ENCODE measurements around the gene BRIP1. TPM values are rescaled to one million over a fixed set of nuclear protein-coding genes. Genes with fewer than 3 reads are reported as not detected.
"Not testable (repeated sequence)": the region's sequence is repeated elsewhere in the genome, so short reads cannot be mapped to it uniquely, and the experiment has no call there.

BRIP1 gene
- total and polyA plus RNA-seq, 2 donors (not counting 3 experiments of a cell fraction or from before 2014, with no cell fraction given), result 1.8 to 12.1 TPM

DNA sequence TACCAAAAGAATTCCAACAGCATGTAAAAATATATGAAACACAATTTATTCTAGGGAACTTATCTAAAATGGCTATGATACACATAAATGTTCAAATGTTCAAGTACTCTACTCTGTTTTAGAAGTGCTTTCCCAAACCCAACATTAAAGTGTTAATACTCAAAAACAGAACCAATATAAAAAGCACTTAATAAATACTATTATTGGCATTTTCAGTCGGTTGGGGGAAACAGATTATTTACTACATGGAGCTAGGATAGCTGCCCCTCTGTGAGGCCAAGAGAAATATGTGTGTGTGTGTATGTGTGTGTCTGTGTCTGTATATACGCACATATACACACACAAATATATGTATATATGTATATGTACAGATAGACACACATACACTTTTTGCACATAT is 32.1 kb upstream of the BRIP1 start:
- no peaks in the 10 kb centered on the region for H3K4me1 ChIP-seq (ENCODE audit: control insufficient read depth, extremely low read depth, insufficient read depth, low read length)
- TF ChIP-seq MYC (IDR thresholded peaks at IDR 0.05; ENCODE audit: low read depth, low read length) (no peak), GATA2 (IDR thresholded peaks at IDR 0.05; ENCODE audit: insufficient read depth, insufficient read length, low read depth, low read length) (no peak), POLR2AphosphoS5 (IDR thresholded peaks at IDR 0.05; ENCODE audit: insufficient read depth, low read depth, low read length) (no peak), EZH2 (IDR thresholded peaks at IDR 0.05; ENCODE audit: borderline replicate concordance, low read depth, low read length, severe bottlenecking) (no peak), FOS (IDR thresholded peaks at IDR 0.05; ENCODE audit: borderline replicate concordance, insufficient read depth, low read length) (no peak), POLR2A (IDR thresholded peaks at IDR 0.05; ENCODE audit: low read depth, low read length) (no peak), JUN (IDR thresholded peaks at IDR 0.05; ENCODE audit: borderline replicate concordance, insufficient read depth, insufficient read length, low read depth) (no peak)
- TF ChIP-seq, protein P1, sequence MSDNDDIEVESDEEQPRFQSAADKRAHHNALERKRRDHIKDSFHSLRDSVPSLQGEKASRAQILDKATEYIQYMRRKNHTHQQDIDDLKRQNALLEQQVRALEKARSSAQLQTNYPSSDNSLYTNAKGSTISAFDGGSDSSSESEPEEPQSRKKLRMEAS (IDR thresholded peaks at IDR 0.05; ENCODE audit: insufficient read depth, insufficient read length), result no peak
- TF ChIP-seq, protein P2, sequence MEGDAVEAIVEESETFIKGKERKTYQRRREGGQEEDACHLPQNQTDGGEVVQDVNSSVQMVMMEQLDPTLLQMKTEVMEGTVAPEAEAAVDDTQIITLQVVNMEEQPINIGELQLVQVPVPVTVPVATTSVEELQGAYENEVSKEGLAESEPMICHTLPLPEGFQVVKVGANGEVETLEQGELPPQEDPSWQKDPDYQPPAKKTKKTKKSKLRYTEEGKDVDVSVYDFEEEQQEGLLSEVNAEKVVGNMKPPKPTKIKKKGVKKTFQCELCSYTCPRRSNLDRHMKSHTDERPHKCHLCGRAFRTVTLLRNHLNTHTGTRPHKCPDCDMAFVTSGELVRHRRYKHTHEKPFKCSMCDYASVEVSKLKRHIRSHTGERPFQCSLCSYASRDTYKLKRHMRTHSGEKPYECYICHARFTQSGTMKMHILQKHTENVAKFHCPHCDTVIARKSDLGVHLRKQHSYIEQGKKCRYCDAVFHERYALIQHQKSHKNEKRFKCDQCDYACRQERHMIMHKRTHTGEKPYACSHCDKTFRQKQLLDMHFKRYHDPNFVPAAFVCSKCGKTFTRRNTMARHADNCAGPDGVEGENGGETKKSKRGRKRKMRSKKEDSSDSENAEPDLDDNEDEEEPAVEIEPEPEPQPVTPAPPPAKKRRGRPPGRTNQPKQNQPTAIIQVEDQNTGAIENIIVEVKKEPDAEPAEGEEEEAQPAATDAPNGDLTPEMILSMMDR (IDR thresholded peaks at IDR 0.05; ENCODE audit: extremely low read depth in 1 of 2, insufficient read depth in 1 of 2, low read depth in 1 of 2, low read length in 2 of 2), result no peak
- no peak overlapping the region for H3K4me3 ChIP-seq (replicated peaks in 1 of 3; ENCODE audit: insufficient read depth in 1 of 3, low read depth in 1 of 3, low read length in 3 of 3)
- no peak overlapping the region for H3K4me2 ChIP-seq (ENCODE audit: insufficient read depth, low read length)
- H4K20me1 ChIP-seq (replicated peaks; ENCODE audit: control insufficient read depth, extremely low read depth, insufficient read depth, low read length), result no peaks in the 10 kb centered on the region
- ChIA-PET POLR2A (no interaction called here), CTCF (interaction anchor here (0.6 kb wide), 1 partner anchor 18 kb away, joined by 3 read pairs; no protein-coding TSS in a partner anchor)
- no peak overlapping the region for H3K9ac ChIP-seq (replicated peaks; ENCODE audit: extremely low read depth, insufficient read depth, low read length)
- dilution Hi-C loops (cut with MboI; ENCODE audit: extremely low pct_ligation_motif_present, low sequenced_read_pairs), result no loop called here
- FAIRE-seq (no peak), DNase-seq (ENCODE audit: low read depth, low spot score) (no peak)
- H3K9me1 ChIP-seq (replicated peaks; ENCODE audit: control insufficient read depth, extremely low read depth, insufficient read depth, low read length), result no peaks in the 10 kb centered on the region
- H3K9me3 ChIP-seq (replicated peaks; ENCODE audit: control insufficient read depth, insufficient read depth, low read length), result no peaks in the 10 kb centered on the region
- H2AFZ ChIP-seq (ENCODE audit: low read depth, low read length), result no peak overlapping the region
- H3K27ac ChIP-seq (ENCODE audit: insufficient read depth, low read depth, low read length), result no peak overlapping the region
- intact Hi-C loops (cut with micrococcal nuclease), result no loop called here
- no peaks in the 10 kb centered on the region for H3K27me3 ChIP-seq (ENCODE audit: control insufficient read depth in 2 of 2, insufficient read depth in 2 of 2, low read length in 2 of 2)
- H3K36me3 ChIP-seq (ENCODE audit: control insufficient read depth in 2 of 2, extremely low read depth in 1 of 2, insufficient read depth in 2 of 2, low read length in 2 of 2), result peaks cover 0 to 5% of the 10 kb centered on the region in 2 experiments
- H3K79me2 ChIP-seq (ENCODE audit: control insufficient read depth, insufficient read depth, low read length), result no peaks in the 10 kb centered on the region
- no TSS peak for BruUV-seq (replicated peaks)

DNA sequence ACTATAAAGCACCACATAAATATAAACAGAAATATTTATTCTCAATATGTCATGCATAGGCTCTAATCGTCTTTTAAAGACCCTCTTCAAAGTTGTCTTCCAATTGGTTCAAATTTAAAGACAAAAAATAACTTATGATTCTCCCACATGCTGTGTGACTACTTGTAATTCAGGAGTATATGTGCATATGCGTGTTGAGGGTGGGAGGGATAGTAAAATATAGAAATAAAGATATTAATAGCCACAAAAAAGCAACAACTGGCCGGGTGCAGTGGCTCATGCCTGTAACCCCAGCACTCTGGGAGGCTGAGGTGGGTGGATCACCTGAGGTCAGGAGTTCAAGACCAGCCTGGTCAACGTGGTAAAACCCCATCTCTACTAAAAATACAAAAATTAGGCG is 31.0 kb upstream of the BRIP1 start:
- H3K27ac ChIP-seq (ENCODE audit: insufficient read depth, low read depth, low read length); DNase-seq (ENCODE audit: low read depth, low spot score); H3K9me3 ChIP-seq (replicated peaks; ENCODE audit: control insufficient read depth, insufficient read depth, low read length); CTCF ChIA-PET; intact Hi-C loops (cut with micrococcal nuclease); BruUV-seq (replicated peaks); H3K4me3 ChIP-seq (replicated peaks in 1 of 3; ENCODE audit: insufficient read depth in 1 of 3, low read depth in 1 of 3, low read length in 3 of 3); POLR2A ChIA-PET; H3K4me2 ChIP-seq (ENCODE audit: insufficient read depth, low read length); FAIRE-seq; H3K36me3 ChIP-seq (ENCODE audit: control insufficient read depth in 2 of 2, extremely low read depth in 1 of 2, insufficient read depth in 2 of 2, low read length in 2 of 2); H4K20me1 ChIP-seq (replicated peaks; ENCODE audit: control insufficient read depth, extremely low read depth, insufficient read depth, low read length); dilution Hi-C loops (cut with MboI; ENCODE audit: extremely low pct_ligation_motif_present, low sequenced_read_pairs); H3K4me1 ChIP-seq (ENCODE audit: control insufficient read depth, extremely low read depth, insufficient read depth, low read length); H2AFZ ChIP-seq (ENCODE audit: low read depth, low read length); H3K27me3 ChIP-seq (ENCODE audit: control insufficient read depth in 2 of 2, insufficient read depth in 2 of 2, low read length in 2 of 2); H3K9ac ChIP-seq (replicated peaks; ENCODE audit: extremely low read depth, insufficient read depth, low read length); H3K79me2 ChIP-seq (ENCODE audit: control insufficient read depth, insufficient read depth, low read length); H3K9me1 ChIP-seq (replicated peaks; ENCODE audit: control insufficient read depth, extremely low read depth, insufficient read depth, low read length): not testable (repeated sequence)

DNA sequence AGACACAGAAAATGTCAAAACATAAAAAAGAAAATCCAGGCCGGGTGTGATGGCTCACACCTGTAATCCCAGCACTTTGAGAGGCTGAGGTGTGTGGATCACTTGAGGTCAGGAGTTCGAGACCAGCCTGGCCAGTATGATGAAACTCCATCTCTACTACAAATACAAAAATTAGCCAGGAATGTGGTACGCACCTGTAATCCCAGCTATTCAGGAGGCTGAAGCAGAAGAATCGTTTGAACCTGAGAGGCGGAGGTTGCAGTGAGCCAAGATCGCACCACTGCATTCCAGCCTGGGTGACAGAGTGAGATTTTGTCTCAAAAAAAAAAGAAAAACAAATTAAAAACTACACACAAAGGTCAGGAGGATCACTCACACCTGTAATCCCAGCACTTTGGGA is 24.4 kb upstream of the BRIP1 start:
- POLR2A ChIA-PET; H3K4me3 ChIP-seq (replicated peaks in 1 of 3; ENCODE audit: insufficient read depth in 1 of 3, low read depth in 1 of 3, low read length in 3 of 3); H2AFZ ChIP-seq (ENCODE audit: low read depth, low read length); H3K9me1 ChIP-seq (replicated peaks; ENCODE audit: control insufficient read depth, extremely low read depth, insufficient read depth, low read length); dilution Hi-C loops (cut with MboI; ENCODE audit: extremely low pct_ligation_motif_present, low sequenced_read_pairs); H3K4me1 ChIP-seq (ENCODE audit: control insufficient read depth, extremely low read depth, insufficient read depth, low read length); H3K27me3 ChIP-seq (ENCODE audit: control insufficient read depth in 2 of 2, insufficient read depth in 2 of 2, low read length in 2 of 2); H3K27ac ChIP-seq (ENCODE audit: insufficient read depth, low read depth, low read length); DNase-seq (ENCODE audit: low read depth, low spot score); H3K36me3 ChIP-seq (ENCODE audit: control insufficient read depth in 2 of 2, extremely low read depth in 1 of 2, insufficient read depth in 2 of 2, low read length in 2 of 2); FAIRE-seq; H3K9me3 ChIP-seq (replicated peaks; ENCODE audit: control insufficient read depth, insufficient read depth, low read length); H4K20me1 ChIP-seq (replicated peaks; ENCODE audit: control insufficient read depth, extremely low read depth, insufficient read depth, low read length); intact Hi-C loops (cut with micrococcal nuclease); CTCF ChIA-PET; BruUV-seq (replicated peaks); H3K9ac ChIP-seq (replicated peaks; ENCODE audit: extremely low read depth, insufficient read depth, low read length); H3K79me2 ChIP-seq (ENCODE audit: control insufficient read depth, insufficient read depth, low read length); H3K4me2 ChIP-seq (ENCODE audit: insufficient read depth, low read length): not testable (repeated sequence)
